Left renal pelvis (tissue), 4 donors: ENCODE data around the gene CD226. TPM values are rescaled to one million over a fixed set of nuclear protein-coding genes. Genes with fewer than 3 reads are reported as not detected.

Experiments
- DNase-seq, 4 donors: peaks; one replicate each; pipeline ENCODE4 v3.0.0-alpha.2; 2013; ENCODE audit warnings: low read depth in 4 of 4, low spot score in 3 of 4
- polyA plus RNA-seq, 4 donors: library from polyadenylated mRNA; unstranded; fragments of 120-200 nt; gene quantifications; one replicate each; pipeline ENCODE4 v1.2.1, GENCODE V29; 2013; ENCODE audit not compliant: insufficient read length in 4 of 4

Gene CD226
- polyA plus RNA-seq, 4 donors: 1.2 to 4.1 (median 2.3) TPM

DNA sequence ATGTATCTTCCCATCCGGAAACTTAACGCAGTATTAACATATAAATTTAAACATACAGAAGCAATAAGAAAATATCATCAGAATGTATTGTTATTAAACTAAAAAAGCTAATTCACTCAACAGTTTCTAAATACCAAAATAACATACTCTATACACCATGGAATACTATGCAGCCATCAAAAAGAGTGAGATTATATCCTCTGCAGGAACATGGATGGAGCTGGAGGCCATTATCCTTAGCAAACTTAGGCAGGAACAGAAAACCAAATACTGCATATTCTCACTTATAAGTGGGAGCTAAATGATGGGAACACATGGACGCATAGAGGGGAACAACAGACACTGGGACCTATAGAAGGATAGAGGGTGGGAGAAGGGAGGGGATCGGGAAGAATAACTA is 127.1 kb downstream of the CD226 start:
- DNase-seq: no peak

DNA sequence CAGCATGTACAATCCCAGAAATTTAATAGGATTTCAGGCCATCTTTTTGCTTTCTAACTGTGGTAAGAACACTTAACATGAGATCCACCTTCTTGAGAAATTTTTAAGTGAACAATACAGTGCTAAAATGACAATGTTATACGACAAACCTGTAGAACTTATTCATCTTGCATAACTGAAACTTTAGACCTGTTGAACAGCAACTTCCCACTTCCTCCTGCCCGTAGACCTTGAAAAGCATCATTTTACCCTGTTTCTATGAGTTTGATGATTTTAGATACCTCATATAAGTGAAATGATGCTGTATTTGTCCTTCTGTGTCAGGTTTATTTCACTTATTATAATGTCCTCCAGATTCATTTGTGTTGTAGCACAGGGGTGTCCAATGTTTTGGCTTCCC is 128.2 kb downstream of the CD226 start:
- DNase-seq: no peak

DNA sequence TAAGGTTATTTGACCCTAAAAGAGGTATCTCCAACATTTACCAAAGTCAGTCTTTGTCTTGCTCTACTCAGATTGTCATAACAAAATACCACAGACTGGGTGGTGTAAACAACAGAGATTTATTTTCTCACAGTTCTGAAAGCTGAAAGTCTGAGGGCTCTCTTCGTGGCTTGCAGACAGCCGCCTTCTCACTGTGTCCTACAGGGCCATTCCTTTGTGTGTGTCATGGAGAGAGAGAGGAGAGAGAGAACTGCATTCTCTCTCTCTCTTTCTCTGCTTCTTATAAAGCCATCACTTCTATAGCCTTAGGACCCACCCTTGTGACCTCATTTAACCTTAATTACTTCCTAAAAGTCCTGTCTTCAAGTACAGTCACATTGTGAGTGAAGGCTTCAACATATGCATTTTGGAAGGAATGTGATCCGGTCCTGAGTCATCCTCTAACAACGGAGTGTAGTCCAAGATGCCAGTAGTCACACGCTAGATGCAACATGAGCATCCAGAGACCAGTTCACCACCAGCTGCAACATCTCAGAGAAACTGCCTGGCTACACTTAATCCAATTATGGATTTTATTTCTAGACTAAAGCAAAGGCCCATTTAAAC is 130.2 kb downstream of the CD226 start:
- peak in 3 of 4 donors; percentile 10 to 36 (median 24) for DNase-seq

DNA sequence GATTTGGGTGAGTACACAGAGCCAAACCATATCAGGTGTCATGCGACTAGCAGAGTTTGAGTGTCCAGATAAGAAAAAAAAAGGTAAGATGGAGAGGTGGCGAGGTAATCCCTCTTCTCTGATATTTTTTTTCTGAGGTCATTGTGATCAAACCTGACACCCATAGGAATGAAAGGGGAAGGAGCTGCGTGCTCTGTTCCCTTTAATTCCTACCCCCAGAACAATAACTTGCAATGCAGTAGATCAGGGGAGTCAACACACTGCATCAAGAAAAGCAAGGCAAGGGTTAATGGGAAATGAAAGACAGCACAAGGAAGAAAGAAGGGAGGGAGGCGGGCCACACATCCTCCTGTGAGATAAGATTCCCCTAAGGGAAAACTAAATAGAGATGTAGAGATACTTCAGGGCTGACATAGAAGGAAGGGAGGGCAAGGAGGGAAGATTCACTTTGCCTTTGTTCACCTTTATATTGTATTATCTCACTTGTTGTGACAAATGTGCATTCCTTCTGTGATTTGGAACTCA is 132.8 kb downstream of the CD226 start:
- DNase-seq: no peak

DNA sequence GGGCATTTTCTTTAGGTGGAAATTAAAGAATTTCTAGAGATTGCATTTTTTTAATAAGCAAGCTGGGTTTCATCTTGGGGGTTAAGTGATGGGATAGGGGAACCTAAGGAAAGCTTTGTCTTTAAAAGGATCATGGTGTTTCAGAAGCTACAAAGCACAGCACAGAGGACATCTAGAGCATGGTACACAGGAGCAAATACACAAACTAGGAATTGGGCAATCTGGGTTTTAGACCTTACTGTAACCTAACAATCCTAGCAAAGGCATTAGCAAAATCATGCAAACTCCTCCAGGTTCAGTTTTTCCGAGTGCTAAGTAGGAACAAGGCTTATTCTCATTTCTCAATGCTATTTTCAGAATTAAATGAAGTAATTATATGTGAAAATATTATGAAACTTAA is 134.1 kb downstream of the CD226 start:
- no peak for DNase-seq

DNA sequence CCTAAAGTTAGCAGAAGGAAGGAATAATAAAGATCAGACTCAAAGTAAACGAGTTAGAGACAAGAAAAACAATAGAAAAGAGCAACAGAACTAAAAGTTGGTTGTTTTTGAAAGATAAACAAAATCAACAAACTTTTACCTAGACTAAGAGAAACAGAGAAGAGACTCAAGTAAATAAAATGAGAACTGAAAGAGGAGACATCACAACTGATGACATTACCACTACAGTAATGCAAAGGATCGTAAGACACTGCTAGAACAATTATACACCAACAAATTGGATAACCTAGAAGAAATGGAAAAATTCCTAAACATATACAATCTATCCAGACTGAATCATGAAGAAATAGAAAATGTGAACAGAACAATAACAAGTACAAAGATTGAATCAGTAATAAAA is 139.3 kb downstream of the CD226 start:
- no peak for DNase-seq

DNA sequence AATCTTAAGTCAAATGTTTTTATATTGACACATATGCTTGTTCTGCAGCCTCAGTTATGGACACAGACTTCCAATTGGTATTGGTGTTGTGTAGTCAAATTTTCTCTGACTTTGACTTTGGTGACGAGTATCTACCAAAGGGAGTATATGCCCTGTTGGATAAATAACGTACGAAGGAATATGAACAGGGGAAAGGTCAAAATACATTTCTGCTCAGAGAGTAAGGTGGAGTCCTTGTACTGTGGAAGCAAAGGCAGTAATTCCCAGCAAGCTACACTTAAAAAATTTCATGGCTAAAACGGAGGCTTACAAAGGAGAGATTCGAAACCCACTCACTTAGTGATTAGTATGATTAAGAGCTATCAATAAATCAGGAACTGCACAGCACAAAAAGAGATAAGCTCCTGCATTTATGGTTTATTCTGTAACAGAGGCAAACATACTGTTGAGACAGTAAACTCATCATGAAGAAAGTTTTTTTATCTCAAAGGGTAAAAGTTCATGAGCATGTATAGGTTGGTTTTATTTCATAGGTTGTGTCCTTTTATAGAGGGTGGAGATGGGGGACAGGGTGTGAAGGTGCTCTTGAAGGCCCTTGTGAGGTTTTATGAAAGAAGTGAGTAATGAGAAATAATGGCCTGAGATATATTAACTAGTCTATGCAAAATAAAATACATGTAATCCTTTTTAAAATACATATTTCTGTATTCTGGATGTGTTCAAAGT is 142.7 kb downstream of the CD226 start:
- no peak for DNase-seq
